Thymus (tissue), 11 donors: ENCODE data around the gene RPL3. TPM values are rescaled to one million over a fixed set of nuclear protein-coding genes. Genes with fewer than 3 reads are reported as not detected.
A peak's percentile ranks its signal among the peaks of the same experiment; 100 is the strongest.
"Not testable (repeated sequence)": the region's sequence is repeated elsewhere in the genome, so short reads cannot be mapped to it uniquely, and the experiment has no call there.

Source experiments
- DNase-seq, 9 donors: peaks; one replicate each; pipeline ENCODE4 v3.0.0-alpha.2; 2013; ENCODE audit warnings: low spot score in 9 of 9, low read depth in 6 of 9, missing footprints in 1 of 9
- H3K27ac ChIP-seq, 2 donors: one replicate each; pipeline ENCODE4 v1.5.1; 2013; ENCODE audit warnings: control low read depth in 1 of 2, low read depth in 1 of 2, low read length in 1 of 2, mild to moderate bottlenecking in 1 of 2, moderate library complexity in 1 of 2
- H3K27me3 ChIP-seq, 2 donors: one replicate each; pipeline ENCODE4 v1.5.1; 2013; ENCODE audit warnings: low read length in 1 of 2; ENCODE audit not compliant: control insufficient read depth in 2 of 2, insufficient read depth in 1 of 2
- H3K36me3 ChIP-seq, 2 donors: one replicate each; pipeline ENCODE4 v1.5.1; 2013; ENCODE audit warnings: low read length in 1 of 2, mild to moderate bottlenecking in 1 of 2, moderate library complexity in 1 of 2; ENCODE audit not compliant: control insufficient read depth in 2 of 2, insufficient read depth in 2 of 2
- H3K4me1 ChIP-seq, 2 donors: one replicate each; pipeline ENCODE4 v1.5.1; 2013; ENCODE audit warnings: low read length in 2 of 2; ENCODE audit not compliant: control insufficient read depth in 2 of 2, insufficient read depth in 2 of 2
- H3K4me3 ChIP-seq, 2 donors: one replicate each; pipeline ENCODE4 v1.5.1; 2013; ENCODE audit warnings: low read length in 2 of 2, control low read depth in 1 of 2, mild to moderate bottlenecking in 1 of 2
- H3K9me3 ChIP-seq, 2 donors: one replicate each; pipeline ENCODE4 v1.5.1; 2013; ENCODE audit warnings: low read length in 1 of 2, mild to moderate bottlenecking in 1 of 2; ENCODE audit not compliant: control insufficient read depth in 2 of 2, insufficient read depth in 1 of 2
- WGBS: extraction: QIAGEN DNeasy Blood & Tissue Kit; methylation state at CpG from one replicate; pipeline ENCODE4 v1.1.7; 2013; 5-methylcytosine and 5-hydroxymethylcytosine counted together
- polyA plus RNA-seq: library from polyadenylated mRNA; stranded (reverse); fragments of 200-250 nt; gene quantifications from one replicate; pipeline ENCODE4 v1.2.3, GENCODE V29; 2013
- total RNA-seq: library from RNA; stranded (reverse); fragments of 120-200 nt; gene quantifications from one replicate; pipeline ENCODE4 v1.2.4, GENCODE V29; 2013
- donor health status: healthy.

The RPL3 gene
- total and polyA plus RNA-seq, 2 donors = 1,863 to 2,946 TPM

DNA sequence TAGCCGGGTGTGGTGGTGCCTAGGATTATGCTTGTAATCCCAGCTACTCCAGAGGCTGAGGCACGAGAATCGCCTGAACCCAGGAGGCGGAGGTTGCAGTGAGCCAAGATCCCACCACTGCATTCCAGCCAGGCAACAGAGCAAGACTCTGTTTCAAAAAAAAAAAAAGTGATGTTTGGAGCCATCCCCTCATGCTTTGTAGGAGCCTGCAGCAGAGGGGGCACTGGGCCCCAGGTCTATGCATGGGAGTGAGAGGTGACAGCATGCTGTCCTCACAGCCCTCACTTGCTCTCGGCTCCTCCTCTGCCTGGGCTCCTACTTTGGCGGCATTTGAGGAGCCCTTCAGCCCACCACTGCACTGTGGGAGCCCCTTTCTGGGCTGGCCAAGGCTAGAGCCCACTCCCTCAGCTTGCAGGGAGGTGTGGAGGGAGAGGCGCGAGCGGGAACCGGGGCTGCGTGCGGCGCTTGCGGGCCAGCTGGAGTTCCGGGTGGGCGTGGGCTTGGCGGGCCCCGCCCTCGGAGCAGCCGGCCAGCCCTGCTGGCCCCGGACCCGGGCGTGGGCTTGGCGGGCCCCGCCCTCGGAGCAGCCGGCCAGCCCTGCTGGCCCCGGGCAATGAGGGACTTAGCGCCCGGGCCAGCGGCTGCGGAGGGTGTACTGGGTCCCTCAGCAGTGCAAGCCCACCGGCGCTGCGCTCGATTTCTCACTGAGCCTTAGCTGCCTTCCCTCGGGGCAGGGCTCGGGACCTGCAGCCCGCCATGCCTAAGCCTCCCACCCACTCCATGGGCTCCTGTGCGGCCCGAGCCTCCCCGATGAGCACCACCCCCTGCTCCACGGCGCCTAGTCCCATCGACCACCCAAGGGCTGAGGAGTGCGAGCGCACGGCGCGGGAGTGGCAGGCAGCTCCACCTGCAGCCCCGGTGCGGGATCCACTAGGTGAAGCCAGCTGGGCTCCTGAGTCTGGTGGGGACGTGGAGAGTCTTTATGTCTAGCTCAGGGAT, 38.0 kb upstream of the RPL3 start:
- H3K4me3 ChIP-seq, DNase-seq, H3K36me3 ChIP-seq, H3K9me3 ChIP-seq, H3K27ac ChIP-seq, H3K27me3 ChIP-seq, H3K4me1 ChIP-seq: not testable (repeated sequence)
- 97% methylated on average over 50 of the region's 53 CpGs for WGBS

- no peak overlapping the region for H3K27ac ChIP-seq
- peaks cover 2 to 3% of the 10 kb centered on the region in 2 donors for H3K27me3 ChIP-seq
- H3K9me3 ChIP-seq = no peaks in the 10 kb centered on the region
- peak in 1 of 9 donors; percentile 29 for DNase-seq
- no peak overlapping the region for H3K4me3 ChIP-seq
- 79% methylated on average over 5 of the region's 5 CpGs for WGBS
- no peaks in the 10 kb centered on the region for H3K36me3 ChIP-seq
- peaks cover 6 to 7% of the 10 kb centered on the region in 2 donors for H3K4me1 ChIP-seq
Observed at GRCh38 chr22:39356464-39356863, 37.0 kb upstream of the RPL3 start.

DNA sequence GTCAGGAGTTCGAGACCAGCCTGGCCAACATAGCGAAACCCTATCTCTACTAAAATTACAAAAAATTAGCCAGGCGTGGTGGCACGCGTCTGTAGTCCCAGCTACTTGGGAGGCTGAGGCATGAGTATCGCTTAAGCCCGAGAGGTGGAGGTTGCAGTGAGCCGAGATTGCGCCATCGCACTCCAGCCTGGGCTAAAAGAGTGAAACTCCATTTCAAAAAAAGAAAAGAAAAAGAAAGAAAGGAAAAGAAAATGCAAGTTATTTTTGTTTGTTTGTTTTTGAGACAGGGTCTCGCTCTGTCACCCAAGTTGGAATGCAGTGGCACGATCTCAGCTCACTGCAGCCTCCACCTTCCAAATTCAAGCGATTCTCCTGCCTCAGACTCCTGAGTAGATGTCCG, 36.4 kb upstream of the RPL3 start:
- H3K4me1 ChIP-seq = peaks cover 8 to 13% of the 10 kb centered on the region in 2 donors

GRCh38 chr22:39355080-39355479, 35.7 kb upstream of the RPL3 start:
- peaks cover 5 to 16% of the 10 kb centered on the region in 2 donors for H3K27me3 ChIP-seq
- H3K4me3 ChIP-seq = no peak overlapping the region
- WGBS = 98% methylated on average over 12 of the region's 12 CpGs
- no peak overlapping the region for H3K27ac ChIP-seq
- no peaks in the 10 kb centered on the region for H3K9me3 ChIP-seq
- H3K36me3 ChIP-seq = no peaks in the 10 kb centered on the region
- peaks cover 9 to 20% of the 10 kb centered on the region in 2 donors for H3K4me1 ChIP-seq
- DNase-seq = no peak

More for the DNA sequence above, 36.4 kb upstream of the RPL3 start:
- H3K36me3 ChIP-seq, DNase-seq, H3K27me3 ChIP-seq, H3K4me3 ChIP-seq, H3K27ac ChIP-seq, H3K9me3 ChIP-seq: not testable (repeated sequence)
- 94% methylated on average over 14 of the region's 14 CpGs for WGBS

DNA sequence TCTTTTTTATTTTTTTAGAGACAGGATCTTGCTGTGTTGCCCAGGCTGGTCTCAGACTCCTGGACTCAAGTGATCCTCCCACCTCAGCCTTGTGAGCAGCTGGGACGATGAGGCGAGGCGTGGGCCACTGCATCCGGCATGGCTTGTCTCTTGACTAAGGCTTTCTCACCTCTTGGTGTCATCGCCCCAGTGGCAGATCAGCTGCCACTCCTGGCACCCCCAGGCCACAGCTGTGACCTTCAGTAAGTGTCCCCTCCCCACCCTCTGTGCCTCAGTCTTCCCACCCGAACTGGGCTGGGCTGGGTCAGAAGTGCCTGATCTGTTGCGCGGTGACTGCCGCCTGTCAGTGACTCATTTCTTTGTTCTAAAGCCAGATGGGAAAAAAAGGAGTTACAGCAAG, 33.9 kb upstream of the RPL3 start:
- DNase-seq = no peak
- 96% methylated on average over 9 of the region's 9 CpGs for WGBS
- no peaks in the 10 kb centered on the region for H3K36me3 ChIP-seq
- peaks cover 14 to 29% of the 10 kb centered on the region in 2 donors for H3K4me1 ChIP-seq
- H3K27me3 ChIP-seq = peaks cover 5 to 28% of the 10 kb centered on the region in 2 donors
- no peak overlapping the region for H3K4me3 ChIP-seq
- H3K9me3 ChIP-seq = no peaks in the 10 kb centered on the region
- H3K27ac ChIP-seq = no peak overlapping the region

- Histone ChIP-seq H3K27ac (no peak overlapping the region), H3K9me3 (no peaks in the 10 kb centered on the region), H3K4me3 (no peak overlapping the region), H3K4me1 (peaks cover 14 to 29% of the 10 kb centered on the region in 2 donors), H3K36me3 (no peaks in the 10 kb centered on the region), H3K27me3 (peaks cover 5 to 28% of the 10 kb centered on the region in 2 donors)
- DNase-seq = peak in 1 of 9 donors; percentile 26
- WGBS = 72% methylated on average over 7 of the region's 7 CpGs
Observed at GRCh38 chr22:39352306-39352891, 33.0 kb upstream of the RPL3 start.

- H3K9me3 ChIP-seq = no peaks in the 10 kb centered on the region
- H3K27ac ChIP-seq = no peak overlapping the region
- H3K4me3 ChIP-seq = no peak overlapping the region
- H3K4me1 ChIP-seq = peaks cover 14 to 29% of the 10 kb centered on the region in 2 donors
- peaks cover 5 to 28% of the 10 kb centered on the region in 2 donors for H3K27me3 ChIP-seq
- WGBS = 42% methylated on average over 8 of the region's 8 CpGs
- peak in 1 of 9 donors; percentile 60 for DNase-seq
- H3K36me3 ChIP-seq = no peaks in the 10 kb centered on the region
Observed at GRCh38 chr22:39351689-39352214, 32.3 kb upstream of the RPL3 start.

- H3K4me3 ChIP-seq = no peak overlapping the region
- WGBS = 58% methylated on average over 14 of the region's 14 CpGs
- no peaks in the 10 kb centered on the region for H3K9me3 ChIP-seq
- H3K27me3 ChIP-seq = peaks cover 5 to 28% of the 10 kb centered on the region in 2 donors
- peak in 1 of 9 donors; percentile 10 for DNase-seq
- H3K4me1 ChIP-seq = peaks cover 12 to 29% of the 10 kb centered on the region in 2 donors
- no peak overlapping the region for H3K27ac ChIP-seq
- H3K36me3 ChIP-seq = no peaks in the 10 kb centered on the region
Observed at GRCh38 chr22:39350757-39351688, 31.6 kb upstream of the RPL3 start.
